Measurements from ENCODE around the gene GIGYF1.

Gene GIGYF1

GRCh38 chr7:100685049-100685605 lies 8.9 kb downstream of the GIGYF1 start:
- no peak for DNase-seq (ENCODE audit: low read depth in 2 of 2)

- no peak for DNase-seq (ENCODE audit: low read depth in 2 of 2)
Measured at GRCh38 chr7:100684534-100685042, 9.5 kb downstream of the GIGYF1 start.

GRCh38 chr7:100683659-100684533 lies 10.2 kb downstream of the GIGYF1 start:
- DNase-seq (ENCODE audit: low read depth in 2 of 2): no peak

- DNase-seq (ENCODE audit: low read depth in 2 of 2): no peak
Measured at GRCh38 chr7:100682991-100683658, 10.9 kb downstream of the GIGYF1 start.

GRCh38 chr7:100682228-100682741 lies 11.8 kb downstream of the GIGYF1 start:
- no peak for DNase-seq (ENCODE audit: low read depth in 2 of 2)

GRCh38 chr7:100681491-100682227 lies 12.4 kb downstream of the GIGYF1 start:
- no peak for DNase-seq (ENCODE audit: low read depth in 2 of 2)

GRCh38 chr7:100680576-100681271 lies 13.3 kb downstream of the GIGYF1 start:
- DNase-seq (ENCODE audit: low read depth in 2 of 2): no peak

GRCh38 chr7:100679927-100680575 lies 14.0 kb downstream of the GIGYF1 start:
- DNase-seq (ENCODE audit: low read depth in 2 of 2): no peak

- no peak for DNase-seq (ENCODE audit: low read depth in 2 of 2)
Measured at GRCh38 chr7:100679129-100679926, 14.7 kb downstream of the GIGYF1 start.

GRCh38 chr7:100678291-100678984 lies 15.6 kb downstream of the GIGYF1 start:
- DNase-seq (ENCODE audit: low read depth in 2 of 2): no peak

- DNase-seq (ENCODE audit: low read depth in 2 of 2): no peak
Measured at GRCh38 chr7:100677308-100678267, 16.5 kb downstream of the GIGYF1 start.

- no peak for DNase-seq (ENCODE audit: low read depth in 2 of 2)
Measured at GRCh38 chr7:100676501-100677306, 17.3 kb downstream of the GIGYF1 start.

- DNase-seq (ENCODE audit: low read depth in 2 of 2): peak; percentile 68 to 78
Measured at GRCh38 chr7:100675581-100676350, 18.3 kb downstream of the GIGYF1 start.

- DNase-seq (ENCODE audit: low read depth in 2 of 2): no peak
Measured at GRCh38 chr7:100675105-100675451, 19.0 kb downstream of the GIGYF1 start.

- DNase-seq (ENCODE audit: low read depth in 2 of 2): no peak
Measured at GRCh38 chr7:100674411-100675104, 19.5 kb downstream of the GIGYF1 start.

GRCh38 chr7:100673942-100674410 lies 20.1 kb downstream of the GIGYF1 start:
- no peak for DNase-seq (ENCODE audit: low read depth in 2 of 2)

All from stimulated activated CD8-positive, alpha-beta memory T cell treated with anti-CD3 and anti-CD28 coated beads, Interleukin-2, amount 100 ng/mL, for 48 hours (primary cell).